Effector CD4-positive, alpha-beta T cell (primary cell): ENCODE measurements around the gene KPNA4.
"Not testable (repeated sequence)": the region's sequence is repeated elsewhere in the genome, so short reads cannot be mapped to it uniquely, and the experiment has no call there.

Source experiments
- DNase-seq: peaks from one replicate; pipeline ENCODE4 v3.0.0-alpha.2; 2020

Gene KPNA4

GRCh38 chr3:160569894-160570652, 4.7 kb upstream of the KPNA4 start:
- DNase-seq, result no peak

- no peak for DNase-seq
These were observed 3.6 kb upstream of the KPNA4 start for GRCh38 chr3:160568989-160569388.

GRCh38 chr3:160567774-160568173, 2.4 kb upstream of the KPNA4 start:
- DNase-seq, result no peak

GRCh38 chr3:160566499-160566898, 1.1 kb upstream of the KPNA4 start:
- DNase-seq, result no peak

- DNase-seq, result peak; percentile 58
These were observed 376 bp downstream of the KPNA4 start for GRCh38 chr3:160564949-160565441.

GRCh38 chr3:160564258-160564911, 986 bp downstream of the KPNA4 start:
- DNase-seq, result peak; percentile 10

GRCh38 chr3:160562952-160563351, 2.4 kb downstream of the KPNA4 start:
- no peak for DNase-seq

- no peak for DNase-seq
These were observed 7.8 kb downstream of the KPNA4 start for GRCh38 chr3:160557571-160557970.

GRCh38 chr3:160556141-160556540, 9.2 kb downstream of the KPNA4 start:
- no peak for DNase-seq

- no peak for DNase-seq
These were observed 10.4 kb downstream of the KPNA4 start for GRCh38 chr3:160554980-160555379.

- DNase-seq, result no peak
These were observed 11.5 kb downstream of the KPNA4 start for GRCh38 chr3:160553827-160554226.

GRCh38 chr3:160546727-160547126, 18.6 kb downstream of the KPNA4 start:
- no peak for DNase-seq

- DNase-seq, result no peak
These were observed 19.9 kb downstream of the KPNA4 start for GRCh38 chr3:160545504-160545871.

- DNase-seq, result no peak
These were observed 20.4 kb downstream of the KPNA4 start for GRCh38 chr3:160544844-160545503.

- no peak for DNase-seq
These were observed 24.8 kb downstream of the KPNA4 start for GRCh38 chr3:160540551-160540950.

GRCh38 chr3:160538895-160539294, 26.5 kb downstream of the KPNA4 start:
- no peak for DNase-seq

GRCh38 chr3:160537729-160538128, 27.6 kb downstream of the KPNA4 start:
- no peak for DNase-seq

- no peak for DNase-seq
These were observed 33.0 kb downstream of the KPNA4 start for GRCh38 chr3:160532371-160532770.

- no peak for DNase-seq
These were observed 34.1 kb downstream of the KPNA4 start for GRCh38 chr3:160531311-160531710.

- not testable (repeated sequence) for DNase-seq
These were observed 49.0 kb downstream of the KPNA4 start for GRCh38 chr3:160516391-160516790.

- no peak for DNase-seq
These were observed 64.0 kb downstream of the KPNA4 start for GRCh38 chr3:160501325-160501724.

- no peak for DNase-seq
These were observed 67.2 kb downstream of the KPNA4 start for GRCh38 chr3:160498202-160498601.

- no peak for DNase-seq
These were observed 75.2 kb downstream of the KPNA4 start for GRCh38 chr3:160490166-160490565.

GRCh38 chr3:160486459-160486869, 78.9 kb downstream of the KPNA4 start:
- peak; percentile 5 for DNase-seq
